HepG2 (cell line): ENCODE results near the gene MED13L. TPM values are rescaled to one million over a fixed set of nuclear protein-coding genes. Genes with fewer than 3 reads are reported as not detected.

Experiments
- ATAC-seq: fragments of 200-7000 bp; cut with Tn5 transposase; 3 replicates; pipeline ENCODE4 v1.9.1; 2020; ENCODE audit warnings: mild to moderate bottlenecking, moderate library complexity
- BruUV-seq: library from RNA; stranded (reverse); fragments of 400-500 nt; replicated peaks from 2 replicates; lab custom pipeline; 2021; lab: Mats Ljungman, UMichigan
- CTCF ChIA-PET: fragments of 300-600 bp; formaldehyde crosslinking; extraction: SDS; loops from one replicate; lab custom pipeline; 2021; ENCODE audit warnings: low total read pairs, inconsistent platforms, low intra/inter-chr PET ratio; lab: Yijun Ruan, JAX
- POLR2A ChIA-PET: fragments of 350-600 bp; sonication (Branson Sonifier 250); formaldehyde crosslinking; loops from one replicate; lab custom pipeline; 2020; ENCODE audit warnings: antibody characterized with exemption, inconsistent platforms; lab: Yijun Ruan, JAX
- DNase-seq: peaks from one replicate; pipeline ENCODE4 v3.0.0-alpha.2; 2015; ENCODE audit warnings: low spot score
- FAIRE-seq: peaks from 3 replicates; lab custom pipeline; 2011; peaks lifted over from hg19 to GRCh38; lab: Jason Lieb, UNC
- H2AFZ ChIP-seq: one replicate; pipeline ENCODE4 v1.6.1; 2011; ENCODE audit warnings: low read length, inconsistent platforms
- H3K27ac ChIP-seq: fragments of 300-600 bp; 3 replicates; pipeline ENCODE4 v1.8.0; 2011; ENCODE audit warnings: mixed run types, mild to moderate bottlenecking, mixed read lengths, low read length, inconsistent platforms; ENCODE audit not compliant: insufficient read depth; ENCODE audit errors: extremely low read length
- H3K27me3 ChIP-seq, 2 experiments: fragments of 200-600 bp in 1 of 2; 2 replicates in 1 of 2; 3 replicates in 1 of 2; pipeline versions ENCODE4 v1.6.0 to v1.8.0; 2011; ENCODE audit warnings: low read length in 2 of 2, mild to moderate bottlenecking in 2 of 2, moderate library complexity in 2 of 2, inconsistent platforms in 1 of 2; ENCODE audit not compliant: insufficient read depth in 2 of 2, control insufficient read depth in 1 of 2
- H3K36me3 ChIP-seq, 2 experiments: fragments of 200-600 bp in 1 of 2; replicated peaks in 1 of 2; 2 replicates in 1 of 2; 3 replicates in 1 of 2; pipeline versions ENCODE4 v1.5.1 to v1.8.0; 2011; ENCODE audit warnings: low read length in 2 of 2, inconsistent platforms in 1 of 2; ENCODE audit not compliant: insufficient read depth in 2 of 2, control insufficient read depth in 1 of 2
- H3K4me1 ChIP-seq: 2 replicates; pipeline ENCODE4 v1.5.1; 2012; ENCODE audit warnings: low read length, inconsistent platforms; ENCODE audit not compliant: insufficient read depth
- H3K4me2 ChIP-seq: 2 replicates; pipeline ENCODE4 v1.6.0; 2011; ENCODE audit warnings: low read depth, low read length, inconsistent platforms
- H3K4me3 ChIP-seq, 3 experiments: fragments of 200-600 bp in 1 of 3; sonication (generic), shearing (Covaris generic) in 1 of 3; replicated peaks in 1 of 3; 2 replicates each; pipeline ENCODE4 v1.5.1; 2011 to 2016; ENCODE audit warnings: low read length in 3 of 3, inconsistent platforms in 2 of 3, low read depth in 2 of 3, mild to moderate bottlenecking in 2 of 3, control low read depth in 1 of 3, mixed read lengths in 1 of 3; ENCODE audit not compliant: insufficient read depth in 1 of 3
- H3K79me2 ChIP-seq: one replicate; pipeline ENCODE4 v1.6.1; 2011; ENCODE audit warnings: low read length, inconsistent platforms; ENCODE audit not compliant: insufficient read depth
- H3K9ac ChIP-seq: 2 replicates; pipeline ENCODE4 v1.6.0; 2011; ENCODE audit warnings: mild to moderate bottlenecking, low read depth, low read length, inconsistent platforms; ENCODE audit not compliant: insufficient read depth
- H3K9me3 ChIP-seq: 2 replicates; pipeline ENCODE4 v1.5.1; 2012; ENCODE audit warnings: mild to moderate bottlenecking, low read length
- H4K20me1 ChIP-seq: 2 replicates; pipeline ENCODE4 v1.6.0; 2011; ENCODE audit warnings: inconsistent platforms, mild to moderate bottlenecking, low read length, moderate library complexity; ENCODE audit not compliant: insufficient read depth
- CENPT ChIP-seq: sonication (generic); formaldehyde crosslinking; IDR thresholded peaks from 2 replicates; pipeline ENCODE4 v1.8.0; 2022; ENCODE audit warnings: low read depth, mild to moderate bottlenecking, moderate library complexity, missing genetic modification reagents
- DMTF1 ChIP-seq: sonication (generic); formaldehyde crosslinking; IDR thresholded peaks from 2 replicates; pipeline ENCODE4 v1.4.0; 2020; ENCODE audit warnings: mild to moderate bottlenecking, missing genetic modification reagents
- FOXO4 ChIP-seq: sonication (generic); formaldehyde crosslinking; conservative IDR thresholded peaks from 2 replicates; pipeline ENCODE4 v1.8.1; 2023; ENCODE audit warnings: missing genetic modification reagents
- HNF4A ChIP-seq: sonication (generic); formaldehyde crosslinking; IDR thresholded peaks from 2 replicates; pipeline ENCODE4 v1.4.0; 2020; ENCODE audit warnings: missing genetic modification reagents
- JDP2 ChIP-seq: sonication (generic); formaldehyde crosslinking; IDR thresholded peaks from 2 replicates; pipeline ENCODE4 v1.8.1; 2022; ENCODE audit warnings: missing genetic modification reagents, borderline replicate concordance
- JUNB ChIP-seq: sonication (generic); formaldehyde crosslinking; IDR thresholded peaks from 2 replicates; pipeline ENCODE4 v1.8.0; 2022; ENCODE audit warnings: missing genetic modification reagents, mild to moderate bottlenecking, borderline replicate concordance
- NCOA2 ChIP-seq: sonication (generic); formaldehyde crosslinking; IDR thresholded peaks from 2 replicates; pipeline ENCODE4 v1.8.0; 2022; ENCODE audit warnings: inconsistent platforms
- ONECUT2 ChIP-seq: sonication (generic); formaldehyde crosslinking; IDR thresholded peaks from 2 replicates; pipeline ENCODE4 v1.4.0; 2020; ENCODE audit warnings: missing genetic modification reagents
- TRIM22 ChIP-seq: fragments of 450-650 bp; IDR thresholded peaks from 2 replicates; pipeline ENCODE4 v1.6.1; 2017
- ZNF331 ChIP-seq: sonication (generic); formaldehyde crosslinking; IDR thresholded peaks from 2 replicates; pipeline ENCODE4 v1.4.0; 2020; ENCODE audit warnings: missing genetic modification reagents
- ZNF414 ChIP-seq: sonication (generic); formaldehyde crosslinking; IDR thresholded peaks from 2 replicates; pipeline ENCODE4 v1.5.0; 2020; ENCODE audit warnings: missing genetic modification reagents
- ZNF484 ChIP-seq: sonication (generic); formaldehyde crosslinking; IDR thresholded peaks from 2 replicates; pipeline ENCODE4 v1.5.1; 2020; ENCODE audit warnings: mild to moderate bottlenecking, low read depth, missing genetic modification reagents, borderline replicate concordance
- ZNF619 ChIP-seq: sonication (generic); formaldehyde crosslinking; IDR thresholded peaks from 2 replicates; pipeline ENCODE4 v1.4.0; 2020; ENCODE audit warnings: mild to moderate bottlenecking, missing genetic modification reagents
- ZNF704 ChIP-seq: sonication (generic); formaldehyde crosslinking; IDR thresholded peaks from 2 replicates; pipeline ENCODE4 v1.8.1; 2023; ENCODE audit warnings: mild to moderate bottlenecking, inconsistent platforms, moderate library complexity, missing genetic modification reagents, borderline replicate concordance
- ZNF850 ChIP-seq: sonication (generic); formaldehyde crosslinking; conservative IDR thresholded peaks from 2 replicates; pipeline ENCODE4 v1.9.0; 2021; ENCODE audit warnings: mild to moderate bottlenecking, missing genetic modification reagents
- ZNF878 ChIP-seq: sonication (generic); formaldehyde crosslinking; IDR thresholded peaks from 2 replicates; pipeline ENCODE4 v1.8.1; 2023; ENCODE audit warnings: mild to moderate bottlenecking, missing genetic modification reagents, moderate library complexity
- ZNF879 ChIP-seq: sonication (generic); formaldehyde crosslinking; IDR thresholded peaks from 2 replicates; pipeline ENCODE4 v1.8.1; 2023; ENCODE audit warnings: missing genetic modification reagents
- WGBS: methylation state at CpG from one replicate; pipeline ENCODE4 v1.1.6; 2017; ENCODE audit warnings: low lambda C conversion rate; 5-methylcytosine and 5-hydroxymethylcytosine counted together
- in situ Hi-C: cut with HindIII; loops from 2 replicates; pipeline ENCODE4 v1.10.0; 2017; ENCODE audit warnings: low pct_unique_long_range_greater_than_20kb; ENCODE audit not compliant: extremely low pct_ligation_motif_present
- intact Hi-C: fragments of 100-400 bp; cut with micrococcal nuclease; formaldehyde crosslinking; loops from one replicate; pipeline ENCODE4 v1.10.0; 2022; ENCODE audit not compliant: unreplicated experiment
- polyA plus RNA-seq, 8 experiments: library from polyadenylated mRNA; depleted of rRNA in 3 of 8; stranded (reverse) in 7 of 8; unstranded in 1 of 8; fragments of >200 nt; fragmentation: Illumina TruSeq in 4 of 8; extraction: Trizol in 4 of 8; gene quantifications; 2 replicates each; pipeline versions ENCODE4 v1.2.1 to v1.2.3, GENCODE V29; 2011 to 2016; ENCODE audit warnings: low read depth in 4 of 8, missing spikeins in 1 of 8, mixed read lengths in 1 of 8; ENCODE audit not compliant: insufficient read depth in 1 of 8
- total RNA-seq, 5 experiments: library from RNA; depleted of rRNA; stranded (reverse); fragments of >200 nt; fragmentation: Illumina TruSeq; extraction: Trizol; gene quantifications; 2 replicates each; pipeline ENCODE4 v1.2.3, GENCODE V29; 2016; ENCODE audit warnings: low read depth in 1 of 5

MED13L gene
- total and polyA plus RNA-seq, 2 of the 13 experiments (the other 11 are each of a cell fraction or from before 2014, with no cell fraction given), result 24.8 to 38.9 TPM

GRCh38 chr12:115957686-115958290, 319.7 kb downstream of the MED13L start:
- intact Hi-C loops (no loop called here), in situ Hi-C loops (no loop called here)
- FAIRE-seq (no peak), DNase-seq (no peak), ATAC-seq (no peak)
- POLR2A ChIA-PET, result no interaction called here
- no peaks in the 10 kb centered on the region for H3K27me3 ChIP-seq
- 96% methylated on average over 6 of the region's 6 CpGs for WGBS
- CTCF ChIA-PET, result no interaction called here
- H3K4me1 ChIP-seq, result peaks cover 14% of the 10 kb centered on the region
- no peaks in the 10 kb centered on the region for H3K79me2 ChIP-seq
- H3K4me3 ChIP-seq, result no peak overlapping the region
- no peaks in the 10 kb centered on the region for H4K20me1 ChIP-seq
- peaks cover 10 to 30% of the 10 kb centered on the region in 2 experiments; a peak in 4 of 5 replicates for H3K36me3 ChIP-seq
- H3K9me3 ChIP-seq, result no peaks in the 10 kb centered on the region
- TF ChIP-seq JDP2 (CRISPR knock-in tag), result no peak
- TF ChIP-seq ZNF878 (CRISPR knock-in tag), result no peak
- TF ChIP-seq ZNF414, result no peak
- no peak for TF ChIP-seq DMTF1 (CRISPR knock-in tag)
- TF ChIP-seq ONECUT2, result no peak
- TF ChIP-seq ZNF850 (CRISPR knock-in tag), result no peak
- no peak for TF ChIP-seq ZNF331 (CRISPR knock-in tag)
- no peak for TF ChIP-seq ZNF879
- TF ChIP-seq ZNF704 (CRISPR knock-in tag), result no peak
- TF ChIP-seq FOXO4 (CRISPR knock-in tag), result no peak
- TF ChIP-seq ZNF484 (CRISPR knock-in tag), result no peak
- no peak for TF ChIP-seq NCOA2 (CRISPR knock-in tag)
- TF ChIP-seq TRIM22, result no peak
- TF ChIP-seq ZNF619 (CRISPR knock-in tag), result no peak
- no peak for TF ChIP-seq HNF4A
- TF ChIP-seq CENPT (CRISPR knock-in tag), result no peak
- TF ChIP-seq JUNB (CRISPR knock-in tag), result no peak
- H2AFZ ChIP-seq, result no peak overlapping the region
- no TSS peak for BruUV-seq
- H3K27ac ChIP-seq, result no peak overlapping the region
- no peak overlapping the region for H3K9ac ChIP-seq
- no peak overlapping the region for H3K4me2 ChIP-seq
